Measurements from ENCODE around the gene FPGS.
A peak's percentile ranks its signal among the peaks of the same experiment; 100 is the strongest.

The FPGS gene

GRCh38 chr9:127850286-127850830 lies 47.7 kb downstream of the FPGS start:
- no peaks in the 10 kb centered on the region for H3K4me1 ChIP-seq (ENCODE audit: insufficient read depth, poor library complexity, severe bottlenecking)
- TF ChIP-seq CTCF (IDR thresholded peaks at IDR 0.05; ENCODE audit: poor library complexity, severe bottlenecking): no peak
- H3K4me3 ChIP-seq (ENCODE audit: severe bottlenecking): no peak overlapping the region
- peaks cover 18% of the 10 kb centered on the region for H3K9me3 ChIP-seq (ENCODE audit: severe bottlenecking)
- DNase-seq (ENCODE audit: low spot score): no peak
- no peaks in the 10 kb centered on the region for H3K27me3 ChIP-seq (ENCODE audit: insufficient read depth, poor library complexity, severe bottlenecking)
- ATAC-seq (ENCODE audit: low read depth): no peak
- no peaks in the 10 kb centered on the region; the same call in none of the 2 replicates for H3K36me3 ChIP-seq (ENCODE audit: low read depth)
- H3K27ac ChIP-seq (ENCODE audit: poor library complexity, severe bottlenecking): no peak overlapping the region

- Histone ChIP-seq H3K4me1 (ENCODE audit: insufficient read depth, poor library complexity, severe bottlenecking) (no peaks in the 10 kb centered on the region), H3K27me3 (ENCODE audit: insufficient read depth, poor library complexity, severe bottlenecking) (no peaks in the 10 kb centered on the region), H3K4me3 (ENCODE audit: severe bottlenecking) (no peak overlapping the region), H3K27ac (ENCODE audit: poor library complexity, severe bottlenecking) (no peak overlapping the region), H3K36me3 (ENCODE audit: low read depth) (no peaks in the 10 kb centered on the region; the same call in none of the 2 replicates), H3K9me3 (ENCODE audit: severe bottlenecking) (peaks cover 18% of the 10 kb centered on the region)
- no peak for TF ChIP-seq CTCF (IDR thresholded peaks at IDR 0.05; ENCODE audit: poor library complexity, severe bottlenecking)
- DNase-seq (ENCODE audit: low spot score): no peak
- no peak for ATAC-seq (ENCODE audit: low read depth)
Measured at GRCh38 chr9:127852829-127853228, 50.1 kb downstream of the FPGS start.

- Histone ChIP-seq H3K36me3 (ENCODE audit: low read depth) (no peaks in the 10 kb centered on the region; the same call in none of the 2 replicates), H3K4me3 (ENCODE audit: severe bottlenecking) (peak overlapping the region; percentile 36), H3K4me1 (ENCODE audit: insufficient read depth, poor library complexity, severe bottlenecking) (no peaks in the 10 kb centered on the region), H3K27ac (ENCODE audit: poor library complexity, severe bottlenecking) (peak overlapping the region; percentile 36), H3K27me3 (ENCODE audit: insufficient read depth, poor library complexity, severe bottlenecking) (no peaks in the 10 kb centered on the region), H3K9me3 (ENCODE audit: severe bottlenecking) (peaks cover 16% of the 10 kb centered on the region)
- peak; percentile 28 for ATAC-seq (ENCODE audit: low read depth)
- no peak for TF ChIP-seq CTCF (IDR thresholded peaks at IDR 0.05; ENCODE audit: poor library complexity, severe bottlenecking)
- no peak for DNase-seq (ENCODE audit: low spot score)
Measured at GRCh38 chr9:127853312-127854183, 50.9 kb downstream of the FPGS start.

GRCh38 chr9:127854184-127854806 lies 51.6 kb downstream of the FPGS start, which contains the start of gene ENG:
Gene ENG (minus strand): TSS chr9:127854658. CDS start chr9:127854355, 303 bp downstream.
- H3K27me3 ChIP-seq (ENCODE audit: insufficient read depth, poor library complexity, severe bottlenecking): no peaks in the 10 kb centered on the region
- peak within 1 kb of the TSS; percentile 36 for H3K4me3 ChIP-seq (ENCODE audit: severe bottlenecking)
- DNase-seq (ENCODE audit: low spot score) (no peak), ATAC-seq (ENCODE audit: low read depth) (peak; percentile 83)
- H3K9me3 ChIP-seq (ENCODE audit: severe bottlenecking): peaks cover 9% of the 10 kb centered on the region
- no peak for TF ChIP-seq CTCF (IDR thresholded peaks at IDR 0.05; ENCODE audit: poor library complexity, severe bottlenecking)
- peak within 1 kb of the TSS; percentile 36 for H3K27ac ChIP-seq (ENCODE audit: poor library complexity, severe bottlenecking)
- no peaks in the 10 kb centered on the region for H3K4me1 ChIP-seq (ENCODE audit: insufficient read depth, poor library complexity, severe bottlenecking)
- H3K36me3 ChIP-seq (ENCODE audit: low read depth): no peaks in the 10 kb centered on the region; the same call in 1 of the 2 replicates
